ENCODE results near the gene GOLGA5. TPM values are rescaled to one million over a fixed set of nuclear protein-coding genes. Genes with fewer than 3 reads are reported as not detected.

GOLGA5 gene
- total and polyA plus RNA-seq, 2 donors (not counting 1 experiment from before 2014, with no cell fraction given), result 13.3 to 23.1 TPM

DNA sequence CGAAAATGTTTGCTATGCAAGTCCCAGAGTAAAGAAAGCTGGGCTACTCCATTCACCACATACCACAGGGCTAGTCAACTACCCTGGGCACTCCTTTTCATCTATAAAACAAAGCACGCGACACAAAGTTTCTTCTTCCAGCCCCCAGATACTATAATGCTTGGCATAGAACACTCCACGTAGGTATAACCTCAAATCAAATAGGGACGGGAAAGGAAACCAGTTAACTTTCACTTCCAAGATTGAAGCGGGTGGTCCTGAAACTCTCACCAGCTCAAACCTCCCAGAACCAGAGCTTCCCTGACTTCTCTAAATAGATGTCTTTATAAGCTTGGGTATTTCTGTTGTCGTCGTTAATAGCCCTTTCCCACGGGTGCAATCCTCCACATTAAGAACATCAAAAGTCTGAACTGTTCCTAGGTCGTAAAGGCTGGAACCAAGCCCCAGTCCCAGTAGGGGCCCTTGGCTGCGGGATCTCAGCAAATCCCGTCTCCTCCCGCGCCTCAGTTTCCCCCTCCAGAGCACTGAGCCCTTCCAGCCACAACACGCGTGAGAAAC lies 46.3 kb upstream of the GOLGA5 start:
- Histone ChIP-seq H3K9me3 (ENCODE audit: control extremely low read depth in 1 of 3, control insufficient read depth in 2 of 3, insufficient read depth in 1 of 3, low read length in 2 of 3) (peaks cover 0 to 4% (median 4%) of the 10 kb centered on the region in 3 donors), H3K4me1 (ENCODE audit: control insufficient read depth in 2 of 2, insufficient read depth in 2 of 2, low read length in 2 of 2) (peaks cover 20 to 50% of the 10 kb centered on the region in 2 donors), H3K4me2 (replicated peaks; ENCODE audit: low read depth, low read length, poor library complexity, severe bottlenecking) (peak overlapping the region; percentile 97), H3K27me3 (replicated peaks in 1 of 4; ENCODE audit: control extremely low read depth in 1 of 4, control insufficient read depth in 3 of 4, insufficient read depth in 4 of 4, low read length in 3 of 4) (no peaks in the 10 kb centered on the region), H3K4me3 (ENCODE audit: control extremely low read depth in 1 of 5, extremely low read depth in 1 of 5, insufficient read depth in 1 of 5, low read depth in 2 of 5, low read length in 4 of 5) (peak overlapping the region; percentile 51 to 88 (median 83)), H3K27ac (ENCODE audit: low read length in 2 of 2) (peak overlapping the region; percentile 72 to 84), H2AFZ (ENCODE audit: insufficient read depth, low read depth, low read length, poor library complexity, severe bottlenecking) (peak overlapping the region; percentile 89), H3K36me3 (replicated peaks in 1 of 2; ENCODE audit: control extremely low read depth in 1 of 2, control insufficient read depth in 1 of 2, extremely low read depth in 1 of 2, insufficient read depth in 2 of 2, low read length in 1 of 2) (no peaks in the 10 kb centered on the region), H3K9ac (ENCODE audit: low read length) (peak overlapping the region; percentile 90), H3K79me2 (ENCODE audit: control insufficient read depth, insufficient read depth, low read length) (peaks cover 20% of the 10 kb centered on the region), H4K20me1 (ENCODE audit: control insufficient read depth, insufficient read depth, low read length, poor library complexity, severe bottlenecking) (no peaks in the 10 kb centered on the region)
- ChIA-PET POLR2A (interaction anchor here (0.6 to 1.5 kb wide), 4 partner anchors 14 to 72 kb away, joined by 3 to 4 read pairs (median 4); partner anchors contain the start of gene GOLGA5), CTCF (interaction anchor here (0.6 to 1.9 kb wide), 6 partner anchors 9 to 37 kb away, joined by 3 to 14 read pairs (median 4); no protein-coding TSS in a partner anchor)
- TF ChIP-seq, protein P1, sequence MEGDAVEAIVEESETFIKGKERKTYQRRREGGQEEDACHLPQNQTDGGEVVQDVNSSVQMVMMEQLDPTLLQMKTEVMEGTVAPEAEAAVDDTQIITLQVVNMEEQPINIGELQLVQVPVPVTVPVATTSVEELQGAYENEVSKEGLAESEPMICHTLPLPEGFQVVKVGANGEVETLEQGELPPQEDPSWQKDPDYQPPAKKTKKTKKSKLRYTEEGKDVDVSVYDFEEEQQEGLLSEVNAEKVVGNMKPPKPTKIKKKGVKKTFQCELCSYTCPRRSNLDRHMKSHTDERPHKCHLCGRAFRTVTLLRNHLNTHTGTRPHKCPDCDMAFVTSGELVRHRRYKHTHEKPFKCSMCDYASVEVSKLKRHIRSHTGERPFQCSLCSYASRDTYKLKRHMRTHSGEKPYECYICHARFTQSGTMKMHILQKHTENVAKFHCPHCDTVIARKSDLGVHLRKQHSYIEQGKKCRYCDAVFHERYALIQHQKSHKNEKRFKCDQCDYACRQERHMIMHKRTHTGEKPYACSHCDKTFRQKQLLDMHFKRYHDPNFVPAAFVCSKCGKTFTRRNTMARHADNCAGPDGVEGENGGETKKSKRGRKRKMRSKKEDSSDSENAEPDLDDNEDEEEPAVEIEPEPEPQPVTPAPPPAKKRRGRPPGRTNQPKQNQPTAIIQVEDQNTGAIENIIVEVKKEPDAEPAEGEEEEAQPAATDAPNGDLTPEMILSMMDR (IDR thresholded peaks at IDR 0.05), result no peak
- no peak for TF ChIP-seq EZH2 (IDR thresholded peaks at IDR 0.05; ENCODE audit: borderline replicate concordance, insufficient read depth, low read depth, low read length, poor library complexity, severe bottlenecking)
- Mint-ChIP-seq H3K4me1 (peaks cover 71% of the 10 kb centered on the region), H3K9me3 (ENCODE audit: insufficient read depth) (no peaks in the 10 kb centered on the region), H3K4me3 (peak overlapping the region; percentile 89), H3K27ac (peak overlapping the region; percentile 89), H3K27me3 (no peaks in the 10 kb centered on the region)
- ATAC-seq (ENCODE audit: low read depth) (no peak), DNase-seq (peak; percentile 48)
- 6% methylated on average over 15 of the region's 16 CpGs for WGBS (ENCODE audit: insufficient coverage)
- intact Hi-C loops (cut with micrococcal nuclease), result loop anchor here (1.0 to 5.0 kb wide), 5 partner anchors 15 to 47 kb away; partner anchors contain the start of gene GOLGA5
